PC-3 (cell line): ENCODE measurements around the gene AMFR. TPM values are rescaled to one million over a fixed set of nuclear protein-coding genes. Genes with fewer than 3 reads are reported as not detected.
"Not testable (repeated sequence)": the region's sequence is repeated elsewhere in the genome, so short reads cannot be mapped to it uniquely, and the experiment has no call there.

Experiments
- ATAC-seq: fragments of 200-7000 bp; cut with Tn5 transposase; 2 replicates; pipeline ENCODE4 v1.9.1; 2020; ENCODE audit warnings: mild to moderate bottlenecking, moderate library complexity
- BruUV-seq: library from RNA; stranded (reverse); fragments of 400-500 nt; replicated peaks from 2 replicates; lab custom pipeline; 2021; lab: Mats Ljungman, UMichigan
- CTCF ChIA-PET: fragments of 300-600 bp; sonication (Branson Sonifier 250); formaldehyde crosslinking; loops from one replicate; lab custom pipeline; 2022; ENCODE audit warnings: antibody characterized with exemption; lab: Charles Lee
- POLR2A ChIA-PET: fragments of 300-600 bp; sonication (Branson Sonifier 250); formaldehyde crosslinking; loops from one replicate; lab custom pipeline; 2022; ENCODE audit warnings: antibody characterized with exemption; ENCODE audit not compliant: unreplicated experiment; lab: Charles Lee
- DNase-seq: peaks from one replicate; pipeline ENCODE4 v3.0.0-alpha.2; 2015
- H2AFZ ChIP-seq: fragments of 300-600 bp; sonication (generic); 2 replicates; pipeline ENCODE4 v1.6.0; 2016; ENCODE audit warnings: antibody characterized with exemption, low read length
- H3F3A ChIP-seq: fragments of 300-600 bp; sonication (generic); one replicate; pipeline ENCODE4 v1.6.0; 2017; ENCODE audit warnings: antibody characterized with exemption, low read length, control low read depth, mild to moderate bottlenecking; ENCODE audit not compliant: unreplicated experiment
- H3K27ac ChIP-seq: fragments of 300-600 bp; sonication (generic); 2 replicates; pipeline ENCODE4 v1.5.1; 2016; ENCODE audit warnings: mild to moderate bottlenecking, low read length
- H3K27me3 ChIP-seq: fragments of 300-600 bp; sonication (generic); 2 replicates; pipeline ENCODE4 v1.6.1; 2016; ENCODE audit warnings: low read length, mixed read lengths
- H3K36me3 ChIP-seq: fragments of 300-600 bp; sonication (generic); 2 replicates; pipeline ENCODE4 v1.6.1; 2016; ENCODE audit warnings: low read depth, mixed run types, low read length, mixed read lengths
- H3K4me1 ChIP-seq: fragments of 300-600 bp; sonication (generic); 2 replicates; pipeline ENCODE4 v1.5.1; 2016; ENCODE audit warnings: low read length; ENCODE audit not compliant: insufficient read depth
- H3K4me2 ChIP-seq: fragments of 300-600 bp; sonication (generic); 2 replicates; pipeline ENCODE4 v1.6.0; 2016; ENCODE audit warnings: low read length
- H3K4me3 ChIP-seq: fragments of 300-600 bp; sonication (generic); 2 replicates; pipeline ENCODE4 v1.5.1; 2016; ENCODE audit warnings: mild to moderate bottlenecking, low read length, mixed read lengths
- H3K79me2 ChIP-seq: fragments of 300-600 bp; sonication (generic); 2 replicates; pipeline ENCODE4 v1.6.1; 2017; ENCODE audit warnings: low read length, mixed read lengths
- H3K9ac ChIP-seq: fragments of 300-600 bp; sonication (generic); 2 replicates; pipeline ENCODE4 v1.6.0; 2016; ENCODE audit warnings: mild to moderate bottlenecking, low read length
- H3K9me2 ChIP-seq: fragments of 300-600 bp; sonication (generic); replicated peaks from 2 replicates; pipeline ENCODE4 v1.6.1; 2016; ENCODE audit warnings: mixed run types, low read length, mixed read lengths
- H3K9me3 ChIP-seq: fragments of 300-600 bp; sonication (generic); 2 replicates; pipeline ENCODE4 v1.6.1; 2016; ENCODE audit warnings: low read length, mixed read lengths
- H4K20me1 ChIP-seq: fragments of 300-600 bp; sonication (generic); 2 replicates; pipeline ENCODE4 v1.6.1; 2016; ENCODE audit warnings: low read length, mixed read lengths
- EZH2 ChIP-seq: fragments of 300-600 bp; sonication (generic); IDR thresholded peaks from one replicate; pipeline ENCODE4 v1.6.1; 2017; ENCODE audit warnings: antibody characterized with exemption, mild to moderate bottlenecking, low read length; ENCODE audit not compliant: unreplicated experiment
- EZH2phosphoT487 ChIP-seq: fragments of 300-600 bp; sonication (generic); IDR thresholded peaks from 2 replicates; pipeline ENCODE4 v1.6.1; 2018; ENCODE audit warnings: mild to moderate bottlenecking, antibody characterized with exemption, low read length, borderline replicate concordance
- intact Hi-C: fragments of 100-400 bp; cut with micrococcal nuclease; formaldehyde crosslinking; loops from 2 replicates; pipeline ENCODE4 v1.9.0; 2023
- total RNA-seq: library from RNA; depleted of rRNA; stranded (reverse); fragments of >200 nt; gene quantifications from 2 replicates; pipeline ENCODE4 v1.2.3, GENCODE V29; 2014
- TF ChIP-seq, protein P1 (sequence below): fragments of 300-600 bp; sonication (generic); conservative IDR thresholded peaks from 2 replicates; pipeline ENCODE4 v1.5.1; 2017; ENCODE audit warnings: antibody characterized with exemption, low read depth, mild to moderate bottlenecking, low read length

The AMFR gene
- total RNA-seq, 1 experiment from 2014 or later, result 98.9 TPM

GRCh38 chr16:56399486-56399885, 25.9 kb downstream of the AMFR start:
- Histone ChIP-seq H3K27me3 (no peaks in the 10 kb centered on the region), H3K4me3 (no peak overlapping the region), H3K36me3 (peaks cover 23% of the 10 kb centered on the region; the same call in 1 of the 2 replicates), H3K27ac (no peak overlapping the region), H2AFZ (no peak overlapping the region), H3K4me2 (no peak overlapping the region), H4K20me1 (no peaks in the 10 kb centered on the region), H3F3A (no peaks in the 10 kb centered on the region), H3K9me3 (no peaks in the 10 kb centered on the region), H3K9me2 (no peaks in the 10 kb centered on the region), H3K4me1 (no peaks in the 10 kb centered on the region), H3K9ac (no peak overlapping the region), H3K79me2 (no peaks in the 10 kb centered on the region)
- POLR2A ChIA-PET, result no interaction called here
- intact Hi-C loops, result no loop called here
- CTCF ChIA-PET, result no interaction called here
- ATAC-seq (no peak), DNase-seq (no peak)
- BruUV-seq, result no TSS peak
- TF ChIP-seq EZH2 (no peak), EZH2phosphoT487 (no peak)
- TF ChIP-seq, protein P1, sequence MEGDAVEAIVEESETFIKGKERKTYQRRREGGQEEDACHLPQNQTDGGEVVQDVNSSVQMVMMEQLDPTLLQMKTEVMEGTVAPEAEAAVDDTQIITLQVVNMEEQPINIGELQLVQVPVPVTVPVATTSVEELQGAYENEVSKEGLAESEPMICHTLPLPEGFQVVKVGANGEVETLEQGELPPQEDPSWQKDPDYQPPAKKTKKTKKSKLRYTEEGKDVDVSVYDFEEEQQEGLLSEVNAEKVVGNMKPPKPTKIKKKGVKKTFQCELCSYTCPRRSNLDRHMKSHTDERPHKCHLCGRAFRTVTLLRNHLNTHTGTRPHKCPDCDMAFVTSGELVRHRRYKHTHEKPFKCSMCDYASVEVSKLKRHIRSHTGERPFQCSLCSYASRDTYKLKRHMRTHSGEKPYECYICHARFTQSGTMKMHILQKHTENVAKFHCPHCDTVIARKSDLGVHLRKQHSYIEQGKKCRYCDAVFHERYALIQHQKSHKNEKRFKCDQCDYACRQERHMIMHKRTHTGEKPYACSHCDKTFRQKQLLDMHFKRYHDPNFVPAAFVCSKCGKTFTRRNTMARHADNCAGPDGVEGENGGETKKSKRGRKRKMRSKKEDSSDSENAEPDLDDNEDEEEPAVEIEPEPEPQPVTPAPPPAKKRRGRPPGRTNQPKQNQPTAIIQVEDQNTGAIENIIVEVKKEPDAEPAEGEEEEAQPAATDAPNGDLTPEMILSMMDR, result no peak

DNA sequence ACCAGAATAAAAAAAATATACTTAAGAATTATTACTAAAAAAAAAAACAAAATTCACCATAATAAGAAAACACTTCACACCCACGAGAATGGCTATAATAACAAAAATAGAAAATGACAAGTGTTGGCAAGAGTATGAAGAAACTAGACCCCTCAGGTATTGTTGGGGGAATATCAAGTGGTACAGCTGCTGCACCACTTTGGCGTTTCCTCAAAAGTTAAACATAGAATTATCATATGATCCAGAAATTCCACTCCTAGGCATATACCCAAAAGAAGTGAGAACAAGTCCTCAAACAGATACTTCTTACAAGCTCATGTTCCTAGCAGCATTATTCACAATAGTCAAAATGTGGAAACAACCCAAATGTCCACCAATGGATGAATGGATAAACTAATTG, 26.3 kb downstream of the AMFR start:
- no peaks in the 10 kb centered on the region for H3K9me3 ChIP-seq
- H3K27me3 ChIP-seq, result no peaks in the 10 kb centered on the region
- H3K4me2 ChIP-seq, result no peak overlapping the region
- BruUV-seq, result no TSS peak
- no peaks in the 10 kb centered on the region for H4K20me1 ChIP-seq
- no peaks in the 10 kb centered on the region for H3K79me2 ChIP-seq
- no peaks in the 10 kb centered on the region for H3K9me2 ChIP-seq
- POLR2A ChIA-PET, result no interaction called here
- no peaks in the 10 kb centered on the region for H3F3A ChIP-seq
- ATAC-seq (no peak), DNase-seq (no peak)
- CTCF ChIA-PET, result no interaction called here
- TF ChIP-seq EZH2phosphoT487 (no peak), EZH2 (no peak)
- TF ChIP-seq, protein P1, result no peak
- no peak overlapping the region for H3K9ac ChIP-seq
- H3K4me1 ChIP-seq, result no peaks in the 10 kb centered on the region
- H3K36me3 ChIP-seq, result peaks cover 23% of the 10 kb centered on the region; the same call in 1 of the 2 replicates
- intact Hi-C loops, result no loop called here
- H3K27ac ChIP-seq, result no peak overlapping the region
- H2AFZ ChIP-seq, result no peak overlapping the region
- H3K4me3 ChIP-seq, result no peak overlapping the region

DNA sequence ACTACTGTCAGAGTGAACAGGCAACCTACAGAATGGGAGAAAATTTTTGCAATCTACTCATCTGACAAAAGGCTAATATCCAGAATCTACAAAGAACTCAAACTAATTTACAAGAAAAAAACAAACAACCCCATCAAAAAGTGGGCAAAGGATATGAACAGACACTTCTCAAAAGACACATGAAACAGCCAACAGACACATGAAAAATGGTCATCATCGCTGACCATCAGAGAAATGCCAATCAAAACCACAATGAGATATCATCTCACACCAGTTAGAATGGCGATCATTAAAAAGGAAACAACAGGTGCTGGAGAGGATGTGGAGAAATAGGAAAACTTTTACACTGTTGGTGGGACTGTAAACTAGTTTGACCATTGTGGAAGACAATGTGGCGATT, 28.6 kb downstream of the AMFR start:
- peaks cover 15% of the 10 kb centered on the region; the same call in 1 of the 2 replicates for H3K36me3 ChIP-seq
- POLR2A ChIA-PET, result not testable (repeated sequence)

More for the DNA sequence above, 28.6 kb downstream of the AMFR start:
- CTCF ChIA-PET, H3K27me3 ChIP-seq, H3K4me1 ChIP-seq, H3K9ac ChIP-seq, H3F3A ChIP-seq, H3K4me2 ChIP-seq, BruUV-seq, H2AFZ ChIP-seq, DNase-seq, H4K20me1 ChIP-seq, H3K27ac ChIP-seq, ATAC-seq, H3K9me3 ChIP-seq, H3K9me2 ChIP-seq, H3K79me2 ChIP-seq, intact Hi-C loops, H3K4me3 ChIP-seq: not testable (repeated sequence)
